NCI-H2029 treated with DMSO at 0.1 percent for 48 hours (cell line): ENCODE measurements around the gene UNC45B.
"Not testable (repeated sequence)": the region's sequence is repeated elsewhere in the genome, so short reads cannot be mapped to it uniquely, and the experiment has no call there.

Source experiments
- DNase-seq: peaks from one replicate; lab custom pipeline; 2025; lab: John Stamatoyannopoulos, UW

Gene UNC45B

DNA sequence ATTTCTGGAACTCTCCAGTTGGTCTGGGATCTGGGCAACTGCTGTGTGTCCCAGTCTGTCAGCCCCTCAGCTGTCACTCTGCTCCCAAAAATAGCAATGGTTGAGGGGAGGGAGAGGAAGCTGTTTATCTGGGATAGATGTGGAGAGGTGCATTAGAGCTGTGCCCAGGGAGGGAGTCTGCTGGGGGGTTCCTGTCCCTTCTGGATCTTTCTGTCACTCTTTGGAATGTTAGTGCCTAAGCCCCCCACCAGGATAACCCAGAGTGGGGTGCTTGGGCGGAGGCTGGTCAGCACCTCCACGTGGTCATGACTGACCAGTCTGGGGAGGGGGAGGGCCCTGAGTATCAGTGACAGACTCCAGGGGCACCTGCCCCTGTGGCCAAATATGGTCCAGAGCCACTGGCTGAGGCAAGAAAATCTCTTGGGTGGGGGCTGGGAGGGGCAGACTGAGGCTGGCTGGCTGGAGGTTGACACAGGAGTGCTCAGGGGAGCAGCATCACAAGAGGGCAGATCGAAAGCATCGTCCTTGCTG is at the start of gene UNC45B:
UNC45B (plus strand) TSS at position 443 of the 531 bp plus-strand sequence. CDS start 447 bp downstream, outside the sequence.
- no peak for DNase-seq

DNA sequence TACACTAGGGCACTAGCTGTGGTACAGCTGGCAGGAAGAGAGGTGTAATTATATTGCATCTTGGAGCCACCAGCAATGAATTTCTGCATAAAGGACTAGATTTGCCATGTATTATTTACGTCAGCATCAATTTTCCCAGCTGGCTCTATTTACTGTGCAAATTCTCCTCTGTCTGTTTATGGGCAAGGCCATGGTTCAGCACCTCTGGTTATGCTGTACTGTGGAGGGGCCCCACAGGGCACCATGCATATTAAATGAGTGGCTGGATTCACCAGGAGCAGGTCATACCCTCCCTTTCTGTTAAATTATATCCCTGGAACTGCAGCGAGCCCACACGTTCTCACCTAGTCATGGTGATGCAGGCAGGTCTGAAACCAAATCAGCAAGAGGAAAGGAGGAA is 47.7 kb upstream of the UNC45B start:
- DNase-seq = no peak

- DNase-seq = no peak
Observed at GRCh38 chr17:35101036-35101435, 46.6 kb upstream of the UNC45B start.

DNA sequence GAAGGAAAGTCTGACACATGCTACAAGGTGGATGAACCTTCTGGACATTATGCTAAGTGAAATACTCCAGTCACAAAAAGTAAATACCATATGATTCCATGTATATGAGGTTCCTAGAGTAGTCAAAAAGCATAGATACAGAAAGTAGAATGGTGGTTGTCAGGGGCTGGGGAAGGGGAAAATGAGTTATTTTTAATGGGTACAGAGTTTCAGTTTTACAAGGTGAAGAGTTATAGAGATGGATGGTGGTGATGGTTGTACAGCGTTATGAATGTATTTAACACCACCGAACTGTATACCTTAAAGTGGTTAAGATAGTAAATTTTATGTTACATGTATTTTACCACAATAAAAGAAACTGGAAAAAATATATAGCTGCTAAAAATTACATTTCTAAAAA is 45.9 kb upstream of the UNC45B start:
- no peak for DNase-seq

DNA sequence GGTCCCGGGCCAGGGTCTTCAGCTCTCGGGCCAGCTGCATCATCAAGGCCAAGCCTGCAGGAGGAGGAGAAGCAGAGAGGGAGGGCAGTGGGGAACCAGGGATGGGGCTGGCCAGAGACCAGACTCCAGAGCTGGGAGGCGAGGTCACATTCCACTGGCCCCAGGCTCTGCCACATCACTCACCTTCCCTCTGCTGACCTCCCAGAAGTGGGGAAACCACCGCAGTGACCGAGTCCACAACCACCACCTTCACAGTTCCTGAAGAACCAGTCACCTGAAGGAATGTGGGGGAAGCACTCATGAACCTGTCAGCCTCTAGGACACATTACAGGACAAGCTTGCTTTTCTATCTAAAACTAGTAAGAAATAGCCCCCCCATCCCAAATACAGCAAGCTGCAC is 44.3 kb upstream of the UNC45B start:
- DNase-seq = no peak

- no peak for DNase-seq
Observed at GRCh38 chr17:35104844-35105450, 42.7 kb upstream of the UNC45B start.

- DNase-seq = not testable (repeated sequence)
Observed at GRCh38 chr17:35110791-35111190, 36.8 kb upstream of the UNC45B start.

DNA sequence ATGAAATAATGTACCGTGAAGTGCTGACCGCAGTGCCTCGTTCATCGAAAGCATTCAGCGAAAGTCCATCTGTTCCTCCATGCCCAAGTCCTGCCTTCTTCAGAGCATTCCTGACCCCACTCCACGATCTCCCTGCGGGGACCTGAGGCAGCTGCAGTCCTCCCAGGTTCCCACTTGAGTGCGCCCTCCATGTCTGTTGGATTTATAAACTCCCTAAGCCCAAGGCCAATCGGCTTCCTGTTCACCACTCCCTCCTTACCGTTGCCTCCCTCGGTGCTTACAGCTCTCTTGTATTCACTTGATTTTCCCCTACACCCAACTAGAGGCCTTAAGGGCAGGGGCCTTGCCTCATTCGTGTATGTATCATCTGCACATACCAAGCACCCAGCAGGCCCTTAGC is 30.8 kb upstream of the UNC45B start:
- DNase-seq = no peak

- no peak for DNase-seq
Observed at GRCh38 chr17:35117984-35118383, 29.6 kb upstream of the UNC45B start.

GRCh38 chr17:35119370-35120165 is 28.0 kb upstream of the UNC45B start, which contains the start of gene RAD51D:
TSS of gene RAD51D (minus strand) at chr17:35119860. CDS start at chr17:35119613, 247 bp downstream.
- peak; percentile 13 for DNase-seq

GRCh38 chr17:35121315-35121714 is 26.3 kb upstream of the UNC45B start, which contains the start of gene FNDC8:
TSS of gene FNDC8 (plus strand) at chr17:35121615. CDS start at chr17:35121694, 79 bp downstream.
- DNase-seq = no peak

- DNase-seq = no peak
Observed at GRCh38 chr17:35127751-35128514, 19.7 kb upstream of the UNC45B start.

DNA sequence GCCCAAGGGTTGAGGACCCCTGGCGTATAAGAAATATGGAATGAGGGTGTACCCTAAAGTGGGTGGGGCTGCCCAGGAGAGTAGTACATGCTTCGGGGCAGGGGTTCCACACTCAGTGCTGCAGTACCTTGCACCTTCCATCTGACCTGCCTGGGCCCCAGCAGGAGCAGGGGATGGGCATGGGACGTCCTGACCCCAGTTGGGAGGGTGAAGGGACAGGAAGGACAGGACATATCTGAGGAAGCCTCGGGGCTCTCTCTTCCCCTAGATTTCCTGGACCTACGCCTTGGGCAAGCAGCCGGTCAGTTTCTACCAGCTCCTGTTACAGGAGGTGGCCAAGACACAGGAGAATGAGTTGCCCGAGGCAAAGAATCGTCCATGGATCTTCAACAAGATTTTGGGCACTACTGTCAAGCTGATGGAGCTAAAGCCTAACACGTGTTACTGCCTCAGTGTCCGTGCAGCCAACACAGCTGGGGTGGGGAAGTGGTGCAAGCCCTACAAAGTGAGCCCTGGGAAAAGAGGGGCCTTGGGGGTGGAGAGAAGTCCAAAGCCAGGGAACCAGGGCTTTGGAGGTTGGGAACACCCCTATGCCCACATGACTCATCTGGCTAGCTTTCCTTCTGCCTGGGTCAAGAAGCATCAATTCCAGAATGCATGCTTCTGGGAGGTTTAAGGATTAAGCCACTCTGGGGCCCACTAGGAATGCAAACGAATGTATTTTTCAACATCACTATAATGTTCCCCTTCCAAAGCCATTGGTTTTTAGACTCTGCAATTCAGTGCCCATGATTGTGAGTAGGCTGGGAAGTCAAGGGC is 18.3 kb upstream of the UNC45B start:
- DNase-seq = no peak

DNA sequence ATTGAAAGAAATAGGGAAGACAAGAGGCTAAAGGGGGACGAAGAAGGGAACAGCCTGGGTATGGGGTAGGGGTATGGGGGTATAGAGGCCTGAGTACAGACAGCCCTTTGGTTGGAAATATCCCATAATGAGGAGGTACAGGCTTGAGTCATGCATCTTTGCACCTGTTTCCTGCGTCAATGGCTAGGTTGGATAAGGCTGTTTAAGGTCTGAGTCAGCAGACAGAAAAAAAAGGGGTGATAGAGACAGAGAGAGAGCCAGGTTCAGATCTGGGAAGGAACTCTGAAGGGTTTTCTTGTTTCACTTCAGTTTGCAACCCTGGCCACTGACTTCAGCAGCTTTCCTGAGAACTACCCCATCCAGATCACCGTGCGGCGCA is 17.7 kb upstream of the UNC45B start:
- DNase-seq = no peak

DNA sequence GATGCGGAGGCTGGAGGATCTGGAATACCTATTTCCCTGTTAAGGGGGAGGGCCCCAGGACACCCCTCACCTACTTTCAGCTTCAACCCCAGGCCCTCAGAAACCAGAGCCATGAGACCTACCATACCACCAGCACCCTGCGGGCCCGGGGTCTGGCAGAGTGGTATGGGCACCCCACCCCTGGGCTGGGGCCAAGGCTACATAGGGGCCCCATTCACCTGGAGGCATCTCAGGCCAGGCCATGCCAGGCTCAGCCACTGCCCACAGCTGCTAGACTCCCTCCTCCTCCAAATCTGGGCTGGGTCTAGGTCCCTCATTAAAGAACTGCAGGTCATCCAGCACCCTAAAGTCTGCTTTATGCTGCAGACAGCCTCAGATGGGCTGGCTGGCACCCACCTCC is 17.2 kb upstream of the UNC45B start:
- no peak for DNase-seq

DNA sequence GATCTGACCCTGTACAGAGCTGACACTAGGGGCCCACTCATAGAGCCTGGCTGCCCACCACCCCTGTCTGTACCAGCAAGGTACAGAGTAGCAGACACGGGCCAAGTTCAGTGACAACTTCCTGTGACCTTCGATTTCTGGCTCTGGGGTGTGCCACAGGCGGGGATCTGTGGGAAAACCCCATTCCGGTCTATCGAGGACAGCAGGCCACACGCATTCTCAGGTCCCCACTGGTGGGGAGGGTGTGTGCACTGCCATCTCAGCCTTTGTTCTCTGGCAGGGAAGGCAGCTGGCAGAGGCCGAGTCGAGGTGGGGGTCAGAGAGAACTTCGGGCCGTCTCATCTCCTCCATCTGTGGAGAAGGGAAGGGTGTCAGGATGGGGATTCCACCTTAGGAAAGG is 15.5 kb upstream of the UNC45B start:
- DNase-seq = no peak

- DNase-seq = no peak
Observed at GRCh38 chr17:35132816-35133550, 14.6 kb upstream of the UNC45B start.

- no peak for DNase-seq
Observed at GRCh38 chr17:35135322-35135721, 12.3 kb upstream of the UNC45B start.

GRCh38 chr17:35138218-35138617 is 9.4 kb upstream of the UNC45B start:
- DNase-seq = no peak

DNA sequence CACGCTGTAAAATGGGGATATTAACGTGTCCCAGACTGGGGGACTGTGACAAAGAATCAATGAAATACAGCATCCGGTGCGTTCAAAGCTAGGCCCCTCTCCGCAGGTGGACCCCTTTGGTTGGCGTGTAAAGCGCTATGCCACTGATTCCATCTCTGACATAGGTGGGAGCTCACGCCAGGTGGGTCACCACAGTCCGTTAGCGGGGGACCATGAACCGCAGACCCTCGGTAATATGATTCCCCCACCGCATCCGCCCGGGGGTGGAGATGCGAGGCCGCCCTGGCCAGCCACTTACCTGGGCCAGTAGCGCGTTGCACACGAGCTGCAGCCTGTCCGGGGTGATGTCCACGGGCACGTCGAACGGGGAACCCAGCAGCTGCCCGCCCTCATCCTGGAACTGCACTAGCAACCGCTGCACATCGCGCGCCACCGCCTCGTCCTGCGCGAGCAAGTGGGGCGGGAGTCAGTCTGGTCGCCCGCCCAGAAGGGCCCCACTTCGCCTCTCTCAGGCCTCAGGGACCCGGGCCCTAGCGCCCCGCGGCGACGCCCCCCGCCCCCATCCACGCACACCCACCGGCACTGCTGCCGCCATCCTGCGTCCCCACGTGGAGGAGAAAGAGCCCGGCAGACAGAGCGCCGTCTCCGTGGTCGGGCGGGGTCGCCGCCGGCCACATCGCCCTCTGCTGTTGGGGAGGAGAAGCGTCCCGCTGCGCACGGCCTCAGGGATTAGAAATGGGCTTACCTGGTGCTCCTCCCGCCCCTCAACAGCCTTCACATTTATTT is 5.7 kb upstream of the UNC45B start, which contains the start of gene NLE1:
NLE1 (minus strand) TSS at position 623 of the 786 bp plus-strand sequence; CDS start at position 595, 28 bp downstream.
- peak; percentile 33 for DNase-seq
